Muscle of leg (tissue), 11 donors: ENCODE results near the gene LDLRAP1. TPM values are rescaled to one million over a fixed set of nuclear protein-coding genes. Genes with fewer than 3 reads are reported as not detected.
A peak's percentile ranks its signal among the peaks of the same experiment; 100 is the strongest.

Experiments used
- DNase-seq: peaks from one replicate; pipeline ENCODE4 v3.0.0; 2013
- H3K27ac ChIP-seq: one replicate; pipeline ENCODE4 v1.5.1; 2013; ENCODE audit warnings: mild to moderate bottlenecking, low read length, control low read depth
- H3K27me3 ChIP-seq: one replicate; pipeline ENCODE4 v1.6.1; 2013; ENCODE audit warnings: low read length; ENCODE audit not compliant: control insufficient read depth, insufficient read depth
- H3K36me3 ChIP-seq: one replicate; pipeline ENCODE4 v1.6.1; 2013; ENCODE audit warnings: low read length; ENCODE audit not compliant: control insufficient read depth, insufficient read depth
- H3K4me1 ChIP-seq: one replicate; pipeline ENCODE4 v1.6.1; 2013; ENCODE audit warnings: low read length; ENCODE audit not compliant: control insufficient read depth, insufficient read depth
- H3K4me3 ChIP-seq: one replicate; pipeline ENCODE4 v1.5.1; 2013; ENCODE audit warnings: low read length, control low read depth
- H3K9me3 ChIP-seq: replicated peaks from 2 replicates; pipeline ENCODE4 v1.6.1; 2013; ENCODE audit warnings: low read depth, low read length; ENCODE audit not compliant: control insufficient read depth
- WGBS: methylation state at CpG from one replicate; pipeline ENCODE4 v1.1.5; 2013; ENCODE audit warnings: missing lambda C conversion rate; ENCODE audit not compliant: insufficient coverage; 5-methylcytosine and 5-hydroxymethylcytosine counted together
- polyA plus RNA-seq, 8 donors: library from polyadenylated mRNA; unstranded; fragments of 120-200 nt; gene quantifications; one replicate each; pipeline versions ENCODE4 v1.2.1 to v1.2.3, GENCODE V29; 2013; ENCODE audit warnings: inconsistent platforms in 1 of 8, low replicate concordance in 1 of 8; ENCODE audit not compliant: insufficient read length in 8 of 8, insufficient read depth in 1 of 8
- total RNA-seq: library from RNA; stranded (reverse); fragments of 120-200 nt; gene quantifications from one replicate; pipeline ENCODE4 v1.2.4, GENCODE V29; 2013

The LDLRAP1 gene
- total and polyA plus RNA-seq, 9 donors = 7.0 to 17.3 (median 13.9) TPM

GRCh38 chr1:25554430-25554780 is 11.0 kb downstream of the LDLRAP1 start:
- no peak overlapping the region for H3K4me3 ChIP-seq
- no peak overlapping the region for H3K27ac ChIP-seq
- peaks cover 50% of the 10 kb centered on the region for H3K4me1 ChIP-seq
- WGBS = 100% methylated on average over 2 of the region's 3 CpGs
- H3K27me3 ChIP-seq = no peaks in the 10 kb centered on the region
- no peaks in the 10 kb centered on the region for H3K9me3 ChIP-seq
- peaks cover 17% of the 10 kb centered on the region for H3K36me3 ChIP-seq
- DNase-seq = no peak

- no peak overlapping the region for H3K4me3 ChIP-seq
- no peaks in the 10 kb centered on the region for H3K27me3 ChIP-seq
- H3K36me3 ChIP-seq = peaks cover 23% of the 10 kb centered on the region
- 72% methylated on average over 8 of the region's 14 CpGs for WGBS
- peak; percentile 71 for DNase-seq
- H3K4me1 ChIP-seq = peaks cover 48% of the 10 kb centered on the region
- no peaks in the 10 kb centered on the region for H3K9me3 ChIP-seq
- no peak overlapping the region for H3K27ac ChIP-seq
These were observed 11.7 kb downstream of the LDLRAP1 start for GRCh38 chr1:25554886-25555752.

- no peak for DNase-seq
- Histone ChIP-seq H3K36me3 (peaks cover 27% of the 10 kb centered on the region), H3K4me3 (no peak overlapping the region), H3K27me3 (no peaks in the 10 kb centered on the region), H3K4me1 (peaks cover 49% of the 10 kb centered on the region), H3K27ac (no peak overlapping the region), H3K9me3 (no peaks in the 10 kb centered on the region)
- 93% methylated on average over 3 of the region's 5 CpGs for WGBS
These were observed 12.3 kb downstream of the LDLRAP1 start for GRCh38 chr1:25555753-25556092.

DNA sequence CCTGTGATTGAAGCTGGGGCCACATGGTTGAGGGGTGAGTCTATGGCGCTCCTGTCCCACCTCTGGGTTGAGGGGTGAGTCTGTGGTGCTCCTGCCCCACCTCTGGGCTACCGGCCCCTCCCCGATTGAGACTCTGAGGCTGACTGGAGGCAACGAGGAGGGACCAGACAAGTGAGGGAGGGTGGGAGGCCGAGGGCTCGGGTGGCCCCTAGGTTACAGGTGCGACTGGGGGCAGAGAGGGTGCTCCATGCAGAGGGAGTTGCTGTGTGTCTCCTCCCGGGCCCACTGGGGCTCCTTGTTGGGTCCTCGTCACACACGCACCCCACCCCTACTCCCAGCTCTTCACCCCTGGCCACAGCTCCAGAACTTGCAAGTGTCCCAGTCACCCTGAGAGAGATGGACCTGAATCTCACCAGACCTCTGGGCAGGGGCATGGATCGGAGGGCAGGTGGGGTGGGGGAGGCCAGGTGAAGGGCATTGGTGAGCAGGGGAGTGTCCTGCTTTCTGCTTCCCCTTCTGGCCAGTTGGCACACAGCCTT is 12.8 kb downstream of the LDLRAP1 start:
- 87% methylated on average over 8 of the region's 11 CpGs for WGBS
- no peaks in the 10 kb centered on the region for H3K27me3 ChIP-seq
- DNase-seq = no peak
- H3K9me3 ChIP-seq = no peaks in the 10 kb centered on the region
- H3K27ac ChIP-seq = no peak overlapping the region
- peaks cover 27% of the 10 kb centered on the region for H3K36me3 ChIP-seq
- H3K4me3 ChIP-seq = no peak overlapping the region
- peaks cover 45% of the 10 kb centered on the region for H3K4me1 ChIP-seq

GRCh38 chr1:25556791-25557476 is 13.5 kb downstream of the LDLRAP1 start:
- no peak overlapping the region for H3K27ac ChIP-seq
- peaks cover 29% of the 10 kb centered on the region for H3K36me3 ChIP-seq
- H3K4me1 ChIP-seq = peaks cover 50% of the 10 kb centered on the region
- 90% methylated on average over 10 of the region's 10 CpGs for WGBS
- H3K9me3 ChIP-seq = no peaks in the 10 kb centered on the region
- no peak for DNase-seq
- H3K27me3 ChIP-seq = no peaks in the 10 kb centered on the region
- no peak overlapping the region for H3K4me3 ChIP-seq

- 69% methylated on average over 4 of the region's 7 CpGs for WGBS
- H3K36me3 ChIP-seq = peaks cover 35% of the 10 kb centered on the region
- H3K27me3 ChIP-seq = no peaks in the 10 kb centered on the region
- H3K4me1 ChIP-seq = peaks cover 53% of the 10 kb centered on the region
- no peak overlapping the region for H3K27ac ChIP-seq
- H3K9me3 ChIP-seq = no peaks in the 10 kb centered on the region
- DNase-seq = no peak
- H3K4me3 ChIP-seq = no peak overlapping the region
These were observed 14.1 kb downstream of the LDLRAP1 start for GRCh38 chr1:25557543-25557942.

DNA sequence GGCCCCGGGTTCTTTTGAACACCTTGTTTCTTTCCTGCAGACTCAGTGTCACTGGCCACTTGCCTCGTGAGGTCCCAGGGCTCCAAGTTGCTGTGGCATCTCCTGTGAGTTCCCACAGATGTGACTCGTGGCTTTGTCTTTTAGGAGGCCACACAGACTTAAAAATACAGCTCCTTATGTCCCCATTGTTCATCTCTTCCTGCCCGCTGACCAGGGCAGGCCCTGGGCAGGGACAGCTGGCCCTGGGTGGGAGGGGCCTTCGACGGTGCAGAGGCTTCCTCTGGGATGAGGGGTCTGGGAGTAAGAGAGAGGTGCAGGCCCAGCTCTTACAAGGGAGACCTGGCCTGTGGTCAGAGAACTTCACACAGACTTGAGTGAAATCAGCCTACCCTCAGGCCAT is 15.6 kb downstream of the LDLRAP1 start:
- no peaks in the 10 kb centered on the region for H3K27me3 ChIP-seq
- H3K4me3 ChIP-seq = no peak overlapping the region
- peaks cover 58% of the 10 kb centered on the region for H3K4me1 ChIP-seq
- H3K9me3 ChIP-seq = no peaks in the 10 kb centered on the region
- DNase-seq = no peak
- peak overlapping the region; percentile 74 for H3K27ac ChIP-seq
- peaks cover 43% of the 10 kb centered on the region for H3K36me3 ChIP-seq
- 43% methylated on average over 3 of the region's 6 CpGs for WGBS

- Histone ChIP-seq H3K27me3 (no peaks in the 10 kb centered on the region), H3K4me1 (peaks cover 53% of the 10 kb centered on the region), H3K36me3 (peaks cover 48% of the 10 kb centered on the region), H3K9me3 (no peaks in the 10 kb centered on the region), H3K27ac (peak overlapping the region; percentile 74), H3K4me3 (no peak overlapping the region)
- no peak for DNase-seq
- WGBS = 58% methylated on average over 5 of the region's 9 CpGs
These were observed 16.6 kb downstream of the LDLRAP1 start for GRCh38 chr1:25560001-25560400.

GRCh38 chr1:25560788-25561187 is 17.4 kb downstream of the LDLRAP1 start:
- Histone ChIP-seq H3K27ac (peak overlapping the region; percentile 62), H3K4me3 (no peak overlapping the region), H3K4me1 (peaks cover 51% of the 10 kb centered on the region), H3K36me3 (peaks cover 48% of the 10 kb centered on the region), H3K27me3 (no peaks in the 10 kb centered on the region), H3K9me3 (no peaks in the 10 kb centered on the region)
- WGBS = 82% methylated on average over 2 of the region's 4 CpGs
- DNase-seq = no peak

DNA sequence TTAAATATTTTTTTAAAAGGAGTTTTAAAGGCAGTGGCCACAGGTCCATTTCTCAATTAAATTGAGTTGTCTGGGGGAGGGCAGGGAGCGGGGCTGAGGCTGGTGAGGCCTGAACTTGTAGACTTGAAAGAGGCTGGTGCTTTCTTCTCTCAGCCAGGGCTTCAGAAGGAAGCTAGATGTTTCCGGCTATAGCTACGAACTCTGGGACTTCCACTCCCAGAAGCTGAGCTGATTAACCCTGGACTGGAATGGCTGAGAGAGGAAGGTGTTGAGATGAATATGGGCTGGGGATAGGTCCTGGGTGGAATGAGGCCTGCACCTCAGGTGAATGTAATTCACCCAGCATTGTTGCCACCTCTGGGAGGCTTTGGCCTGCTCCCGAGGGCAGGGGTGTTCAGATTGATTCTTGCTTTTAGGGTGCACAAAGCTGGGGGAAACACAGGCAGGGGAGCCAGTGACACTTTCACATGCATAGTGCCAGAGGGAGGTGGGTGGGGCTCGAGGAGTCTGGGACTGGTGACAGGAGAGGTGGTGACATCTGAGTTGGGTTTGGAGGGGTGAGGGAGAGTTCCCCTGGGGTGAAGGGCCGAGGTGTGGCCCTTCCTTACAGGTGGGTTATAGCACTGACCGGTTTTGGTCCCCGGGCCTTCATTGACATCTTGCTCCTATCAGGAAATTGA is 18.2 kb downstream of the LDLRAP1 start:
- Histone ChIP-seq H3K27ac (peak overlapping the region; percentile 13), H3K27me3 (no peaks in the 10 kb centered on the region), H3K4me3 (no peak overlapping the region), H3K36me3 (peaks cover 42% of the 10 kb centered on the region), H3K4me1 (peaks cover 48% of the 10 kb centered on the region), H3K9me3 (no peaks in the 10 kb centered on the region)
- DNase-seq = no peak
- 47% methylated on average over 4 of the region's 8 CpGs for WGBS
